Gastrocnemius medialis (tissue), 4 donors: ENCODE results near the gene SEC61A1. TPM values are rescaled to one million over a fixed set of nuclear protein-coding genes. Genes with fewer than 3 reads are reported as not detected.

Experiments used
- ATAC-seq, 2 donors: fragments of 150-250 bp; one replicate each; pipeline ENCODE4 v1.9.1; 2016
- DNase-seq, 2 donors: peaks; one replicate each; pipeline ENCODE4 v3.0.0-alpha.2; 2019
- H3K27ac ChIP-seq, 4 donors: fragments of 200-600 bp; sonication (generic); 1 replicate in 1 of 4; 2 replicates in 3 of 4; pipeline ENCODE4 v1.5.1; 2016 to 2018; ENCODE audit warnings: mild to moderate bottlenecking in 2 of 4, moderate library complexity in 1 of 4
- H3K27me3 ChIP-seq, 3 donors: fragments of 200-600 bp; sonication (generic) in 2 of 3; 1 replicate in 1 of 3; 2 replicates in 2 of 3; pipeline versions ENCODE4 v1.5.1 to v1.6.0; 2016 to 2019; ENCODE audit warnings: mild to moderate bottlenecking in 1 of 3, moderate library complexity in 1 of 3
- H3K36me3 ChIP-seq, 2 donors: fragments of 200-600 bp; sonication (generic) in 1 of 2; one replicate each; pipeline ENCODE4 v1.5.1; 2017 to 2018
- H3K4me1 ChIP-seq, 2 donors: fragments of 200-600 bp; sonication (generic) in 1 of 2; one replicate each; pipeline ENCODE4 v1.5.1; 2016 to 2017; ENCODE audit warnings: mild to moderate bottlenecking in 2 of 2
- H3K4me3 ChIP-seq, 4 donors: fragments of 200-600 bp; sonication (generic) in 3 of 4; 1 replicate in 1 of 4; 2 replicates in 3 of 4; pipeline ENCODE4 v1.5.1; 2016 to 2019; ENCODE audit warnings: mild to moderate bottlenecking in 2 of 4
- H3K9me3 ChIP-seq, 3 donors: fragments of 200-600 bp; sonication (generic) in 2 of 3; 1 replicate in 1 of 3; 2 replicates in 2 of 3; pipeline ENCODE4 v1.5.1; 2016 to 2019
- CTCF ChIP-seq, 5 experiments: fragments of 450-650 bp in 3 of 5; fragments of 200-600 bp in 2 of 5; sonication (generic) in 2 of 5; IDR thresholded peaks in 4 of 5; conservative IDR thresholded peaks in 1 of 5; 1 replicate in 4 of 5; 2 replicates in 1 of 5; pipeline ENCODE4 v1.5.1; 2016 to 2019; ENCODE audit warnings: antibody characterized with exemption in 5 of 5, mild to moderate bottlenecking in 3 of 5, moderate library complexity in 3 of 5
- POLR2A ChIP-seq, 2 donors: fragments of 450-650 bp; IDR thresholded peaks; one replicate each; pipeline ENCODE4 v1.6.1; 2017; ENCODE audit warnings: antibody characterized with exemption in 2 of 2, mild to moderate bottlenecking in 2 of 2, moderate library complexity in 2 of 2
- in situ Hi-C, 4 donors: fragments of 200-750 bp; cut with MboI; loops; one replicate each; pipeline versions ENCODE4 v1.15.0 to v1.8.0; 2017; ENCODE audit warnings: low sequenced_read_pairs in 4 of 4
- intact Hi-C: fragments of 100-400 bp; cut with DNase I; formaldehyde crosslinking; loops from one replicate; pipeline ENCODE4 v1.15.1; 2023; ENCODE audit warnings: low total_unique reads
- total RNA-seq, 4 donors: library from RNA; depleted of rRNA; stranded (reverse); fragments of >200 nt; gene quantifications; one replicate each; pipeline versions ENCODE4 v1.1.0 to v1.2.3, GENCODE V29; 2016

The SEC61A1 gene
- total RNA-seq, 4 donors from 2014 or later: 81.6 to 135 (median 106) TPM

- in situ Hi-C loops: no loop called here
- Histone ChIP-seq H3K27ac (peak overlapping the region in 3 of 4 donors; percentile 39 to 55 (median 48)), H3K4me1 (peaks cover 14 to 28% of the 10 kb centered on the region in 2 donors)
Observed at GRCh38 chr3:128072454-128073184, 20.4 kb downstream of the SEC61A1 start.

DNA sequence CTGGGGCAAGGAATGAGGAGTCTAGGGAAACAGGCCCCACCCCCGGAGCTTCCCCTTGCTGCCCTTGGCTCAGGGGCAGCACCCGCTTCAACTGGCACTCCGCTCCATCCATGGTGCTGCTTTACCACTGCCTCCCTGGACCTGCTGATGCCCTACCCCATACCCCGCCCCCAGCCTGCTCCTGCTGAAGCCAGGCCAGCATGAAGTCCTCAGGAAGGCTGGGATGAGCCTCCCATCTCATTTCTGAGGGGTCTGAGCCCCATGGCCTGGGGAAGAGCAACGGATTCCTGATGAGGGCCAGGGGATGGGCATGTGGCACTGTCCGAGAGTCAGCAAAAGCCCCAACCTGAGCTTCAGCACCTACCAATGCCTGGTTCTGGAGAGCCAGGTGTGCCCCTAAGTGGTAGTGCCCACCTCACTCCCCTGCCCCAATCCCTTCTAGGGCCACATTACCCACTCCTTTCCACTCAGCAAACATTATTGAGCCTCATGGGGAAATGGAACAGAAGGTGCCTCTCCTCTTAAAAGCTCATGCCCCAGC lies 21.0 kb downstream of the SEC61A1 start:
- H3K9me3 ChIP-seq: no peaks in the 10 kb centered on the region
- ATAC-seq (no peak), DNase-seq (no peak)
- peaks cover 14 to 28% of the 10 kb centered on the region in 2 donors for H3K4me1 ChIP-seq
- intact Hi-C loops (no loop called here), in situ Hi-C loops (no loop called here)
- no peak for TF ChIP-seq POLR2A (IDR thresholded peaks at IDR 0.05)
- no peak for TF ChIP-seq CTCF (IDR thresholded peaks at IDR 0.05 in 4 of 5, conservative IDR thresholded peaks at IDR 0.05 in 1 of 5)
- no peaks in the 10 kb centered on the region for H3K27me3 ChIP-seq
- peaks cover 3 to 47% of the 10 kb centered on the region in 2 donors for H3K36me3 ChIP-seq
- peak overlapping the region in 3 of 4 donors; percentile 39 to 64 (median 55) for H3K27ac ChIP-seq
- H3K4me3 ChIP-seq: no peak overlapping the region

More at GRCh38 chr3:128072454-128073184, 20.4 kb downstream of the SEC61A1 start:
- ATAC-seq: no peak
- Histone ChIP-seq H3K27me3 (no peaks in the 10 kb centered on the region), H3K36me3 (peaks cover 3 to 54% of the 10 kb centered on the region in 2 donors), H3K9me3 (no peaks in the 10 kb centered on the region), H3K4me3 (no peak overlapping the region)
- intact Hi-C loops: no loop called here
- no peak for DNase-seq
- TF ChIP-seq POLR2A (IDR thresholded peaks at IDR 0.05) (no peak), CTCF (IDR thresholded peaks at IDR 0.05 in 4 of 5, conservative IDR thresholded peaks at IDR 0.05 in 1 of 5) (no peak)

DNA sequence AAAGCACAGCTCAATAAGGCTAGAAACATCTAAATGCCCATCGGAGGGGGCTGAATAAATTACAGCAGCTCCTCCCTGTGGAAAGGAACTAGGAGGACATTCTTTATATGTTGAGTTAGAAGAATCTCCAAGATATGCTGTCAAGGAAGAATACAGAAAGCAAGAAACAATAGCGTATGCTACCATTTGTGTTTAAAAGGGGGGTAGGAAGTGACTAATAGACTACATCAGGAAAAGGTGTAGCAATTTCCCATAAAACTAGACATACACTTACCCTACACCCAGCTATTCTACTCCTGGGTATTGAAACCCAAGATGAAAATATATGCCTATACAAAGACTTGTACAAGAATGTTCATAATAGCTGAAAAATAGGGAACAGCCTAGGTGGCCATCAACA lies 21.6 kb downstream of the SEC61A1 start:
- ATAC-seq (no peak), DNase-seq (no peak)
- TF ChIP-seq CTCF (IDR thresholded peaks at IDR 0.05 in 4 of 5, conservative IDR thresholded peaks at IDR 0.05 in 1 of 5): no peak
- no peak for TF ChIP-seq POLR2A (IDR thresholded peaks at IDR 0.05)
- Histone ChIP-seq H3K4me1 (peaks cover 14 to 28% of the 10 kb centered on the region in 2 donors), H3K9me3 (no peaks in the 10 kb centered on the region), H3K4me3 (no peak overlapping the region), H3K27me3 (no peaks in the 10 kb centered on the region), H3K27ac (peak overlapping the region in 3 of 4 donors; percentile 39 to 64 (median 55)), H3K36me3 (peaks cover 3 to 42% of the 10 kb centered on the region in 2 donors)
- in situ Hi-C loops (no loop called here), intact Hi-C loops (loop anchor here (2.0 kb wide), 2 partner anchors 21 to 425 kb away; partner anchors contain the start of gene SEC61A1)

GRCh38 chr3:128074851-128075521 lies 22.7 kb downstream of the SEC61A1 start:
- ATAC-seq (peak; percentile 14 to 18), DNase-seq (no peak)
- TF ChIP-seq CTCF (IDR thresholded peaks at IDR 0.05 in 4 of 5, conservative IDR thresholded peaks at IDR 0.05 in 1 of 5): no peak
- no peak for TF ChIP-seq POLR2A (IDR thresholded peaks at IDR 0.05)
- H3K36me3 ChIP-seq: peaks cover 0 to 30% of the 10 kb centered on the region in 2 donors
- H3K9me3 ChIP-seq: no peaks in the 10 kb centered on the region
- H3K4me3 ChIP-seq: peak overlapping the region in 3 of 4 donors; percentile 18 to 59 (median 58)
- H3K27me3 ChIP-seq: no peaks in the 10 kb centered on the region
- intact Hi-C loops: loop anchor here (2.0 to 5.0 kb wide), 3 partner anchors 22 to 424 kb away; partner anchors contain the start of genes RUVBL1 and SEC61A1
- peak overlapping the region; percentile 27 to 60 (median 42) for H3K27ac ChIP-seq
- peaks cover 14 to 28% of the 10 kb centered on the region in 2 donors for H3K4me1 ChIP-seq
- in situ Hi-C loops: loop anchor here in 3 of 4 donors (25.0 kb wide), 2 partner anchors 412 to 537 kb away; partner anchors contain the start of gene GATA2 (in 1 of the 3)
